Measurements from ENCODE around the gene SUN1.
"Not testable (repeated sequence)": the region's sequence is repeated elsewhere in the genome, so short reads cannot be mapped to it uniquely, and the experiment has no call there.

Gene SUN1, protein sequence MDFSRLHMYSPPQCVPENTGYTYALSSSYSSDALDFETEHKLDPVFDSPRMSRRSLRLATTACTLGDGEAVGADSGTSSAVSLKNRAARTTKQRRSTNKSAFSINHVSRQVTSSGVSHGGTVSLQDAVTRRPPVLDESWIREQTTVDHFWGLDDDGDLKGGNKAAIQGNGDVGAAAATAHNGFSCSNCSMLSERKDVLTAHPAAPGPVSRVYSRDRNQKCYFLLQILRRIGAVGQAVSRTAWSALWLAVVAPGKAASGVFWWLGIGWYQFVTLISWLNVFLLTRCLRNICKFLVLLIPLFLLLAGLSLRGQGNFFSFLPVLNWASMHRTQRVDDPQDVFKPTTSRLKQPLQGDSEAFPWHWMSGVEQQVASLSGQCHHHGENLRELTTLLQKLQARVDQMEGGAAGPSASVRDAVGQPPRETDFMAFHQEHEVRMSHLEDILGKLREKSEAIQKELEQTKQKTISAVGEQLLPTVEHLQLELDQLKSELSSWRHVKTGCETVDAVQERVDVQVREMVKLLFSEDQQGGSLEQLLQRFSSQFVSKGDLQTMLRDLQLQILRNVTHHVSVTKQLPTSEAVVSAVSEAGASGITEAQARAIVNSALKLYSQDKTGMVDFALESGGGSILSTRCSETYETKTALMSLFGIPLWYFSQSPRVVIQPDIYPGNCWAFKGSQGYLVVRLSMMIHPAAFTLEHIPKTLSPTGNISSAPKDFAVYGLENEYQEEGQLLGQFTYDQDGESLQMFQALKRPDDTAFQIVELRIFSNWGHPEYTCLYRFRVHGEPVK

DNA sequence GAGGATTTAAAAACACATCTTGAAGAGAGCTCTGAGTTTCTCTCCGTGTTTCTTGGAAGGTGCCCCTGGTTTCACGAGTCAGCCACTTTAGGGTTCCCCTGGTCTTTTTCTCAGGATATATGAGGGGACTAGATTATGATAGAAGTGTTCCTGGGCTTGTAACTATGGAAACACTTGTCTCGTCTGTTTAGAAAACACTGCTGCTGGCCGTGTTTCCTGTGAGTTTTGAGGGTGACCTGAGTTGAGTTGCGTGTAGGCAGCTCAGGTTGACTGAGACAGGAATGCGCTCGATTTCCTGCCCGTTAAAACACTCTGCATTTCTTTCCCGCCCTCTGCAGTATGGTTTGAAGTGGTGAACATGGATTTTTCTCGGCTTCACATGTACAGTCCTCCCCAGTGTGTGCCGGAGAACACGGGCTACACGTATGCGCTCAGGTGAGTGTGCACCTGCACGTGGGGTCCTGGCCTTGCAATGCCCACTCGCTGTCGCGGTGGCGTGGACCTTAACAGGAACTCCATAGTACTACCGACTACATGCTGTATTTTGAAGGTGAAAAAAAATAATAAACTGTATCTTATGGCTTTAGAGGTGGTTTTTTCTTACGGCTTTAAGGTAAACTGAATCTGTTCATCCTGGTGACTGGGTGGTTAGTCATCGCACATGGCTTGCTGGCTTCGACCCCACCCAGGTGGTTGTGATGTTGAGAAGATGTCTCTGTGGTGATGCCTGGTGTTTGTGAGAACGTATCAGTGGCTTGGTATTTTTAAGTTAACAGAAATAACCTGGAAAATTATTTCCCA is at the start of gene SUN1:
TSS of gene SUN1 (plus strand) at position 310 of the 801 bp plus-strand sequence. CDS start at position 359, 49 bp downstream.
- no peak for FAIRE-seq

DNA sequence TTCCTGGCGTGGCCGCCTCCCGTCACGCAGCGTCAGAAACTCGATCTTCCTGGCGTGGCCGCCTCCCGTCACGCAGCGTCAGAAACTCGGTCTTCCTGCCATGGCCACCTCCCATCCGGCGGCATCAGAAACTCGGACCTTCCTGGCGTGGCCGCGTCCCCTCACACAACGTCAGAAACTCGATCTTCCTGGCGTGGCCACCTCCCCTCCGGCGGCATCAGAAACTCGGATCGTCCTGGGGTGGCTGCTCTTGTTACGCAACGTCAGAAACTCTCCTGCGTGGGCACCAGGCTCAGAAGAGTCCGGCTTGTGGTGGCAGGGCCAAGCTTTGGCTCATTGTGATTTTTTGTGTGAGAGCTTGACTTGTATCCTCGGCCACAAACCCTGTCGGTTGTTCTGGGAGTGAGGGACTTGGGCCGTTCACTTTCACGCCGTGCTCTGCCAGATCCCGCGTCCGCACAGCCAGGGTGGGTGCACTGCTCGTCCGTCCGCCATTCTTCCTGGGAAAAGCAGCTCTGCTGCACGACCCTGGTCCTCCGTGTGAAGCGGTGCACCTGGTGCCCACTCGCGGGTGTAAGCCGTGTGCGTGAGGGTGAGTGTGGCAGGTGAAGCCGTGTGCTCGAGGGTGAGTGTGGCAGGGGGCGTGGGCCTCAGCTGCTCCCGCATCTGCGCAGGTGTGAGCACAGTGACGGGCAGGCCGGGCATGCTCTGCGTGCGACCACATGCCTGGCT is 49.4 kb upstream of the SUN1 start:
- no peak for FAIRE-seq

DNA sequence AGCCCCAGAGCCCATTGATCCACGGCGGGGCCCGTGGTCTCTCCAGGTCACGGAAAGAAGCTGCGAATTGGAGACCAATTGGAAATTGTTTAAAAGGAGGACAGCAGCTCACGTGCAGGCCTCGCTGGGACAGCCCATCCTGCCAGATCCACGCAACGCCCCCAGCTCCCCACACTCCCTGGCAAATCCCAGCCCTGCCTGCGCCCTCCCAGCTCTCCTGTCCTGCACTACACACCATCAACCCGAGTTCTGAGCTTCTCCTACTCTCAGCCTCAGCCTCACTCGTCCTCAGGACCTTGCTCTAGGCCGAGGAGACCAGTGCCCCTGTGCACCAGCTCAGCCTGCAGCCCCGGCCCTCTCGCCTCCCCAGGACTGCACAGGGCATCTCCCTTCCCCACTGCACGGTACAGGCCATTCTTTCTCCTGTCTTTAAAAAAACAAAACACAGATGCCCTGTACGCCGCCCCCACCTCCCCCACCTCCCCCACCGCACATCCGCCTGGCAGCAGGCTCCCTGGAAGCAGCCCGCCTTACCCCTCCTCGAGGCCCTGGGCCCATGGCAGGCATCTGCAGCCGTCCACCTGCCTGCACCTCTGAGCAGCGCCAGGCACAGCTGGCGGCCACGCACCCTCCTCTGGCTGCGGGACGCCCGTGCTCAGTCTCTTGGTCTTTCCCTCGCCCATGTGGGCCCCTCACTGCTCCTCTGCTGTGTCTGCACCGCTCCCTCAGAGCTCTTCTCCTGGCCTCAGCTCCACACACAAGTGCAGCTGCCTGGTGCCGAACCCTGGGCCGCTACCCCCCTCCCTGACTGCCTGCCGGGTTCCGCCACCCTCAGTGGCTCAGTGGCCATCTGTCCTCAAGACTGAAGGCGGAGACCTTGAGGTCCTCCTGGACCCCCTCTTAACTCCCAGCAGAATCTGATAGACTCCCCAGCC is 48.5 kb upstream of the SUN1 start:
- FAIRE-seq: no peak

DNA sequence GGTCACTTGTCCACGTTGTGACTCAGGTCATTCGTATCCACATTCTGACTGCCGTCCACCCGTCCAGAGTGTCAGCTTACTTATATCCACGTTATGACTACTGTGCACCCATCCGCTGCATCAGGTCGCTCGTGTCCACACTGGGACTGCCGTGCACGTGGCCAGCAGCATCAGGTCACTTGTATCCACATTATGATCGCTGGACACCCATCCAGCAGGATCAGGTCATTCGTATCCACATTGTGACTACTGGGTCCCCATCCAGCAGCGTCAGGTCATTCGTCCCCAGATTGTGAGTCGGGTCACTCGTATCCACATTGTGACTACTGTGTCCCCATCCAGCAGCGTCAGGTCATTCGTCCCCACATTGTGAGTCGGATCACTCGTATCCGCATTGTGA is 47.3 kb upstream of the SUN1 start:
- no peak for FAIRE-seq

DNA sequence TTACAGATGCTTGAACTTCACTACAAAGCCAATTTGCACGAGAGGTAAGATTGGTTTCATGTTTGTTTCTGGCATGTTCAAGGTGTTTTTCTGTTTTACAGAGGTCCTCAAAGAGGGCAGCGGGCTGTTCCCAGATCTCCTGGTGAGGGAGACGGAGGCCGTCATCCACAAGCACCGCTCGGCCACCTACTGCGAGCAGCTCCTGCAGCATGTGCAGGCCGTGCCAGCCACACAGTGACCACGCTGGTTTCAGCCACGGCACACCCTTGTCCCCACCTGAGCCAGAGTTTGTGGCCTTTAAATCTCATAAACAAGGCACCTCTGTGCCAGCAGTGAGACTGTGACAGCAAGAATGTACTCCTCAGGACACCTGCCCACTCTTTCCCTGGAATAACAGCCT is 46.9 kb upstream of the SUN1 start:
- FAIRE-seq: no peak

DNA sequence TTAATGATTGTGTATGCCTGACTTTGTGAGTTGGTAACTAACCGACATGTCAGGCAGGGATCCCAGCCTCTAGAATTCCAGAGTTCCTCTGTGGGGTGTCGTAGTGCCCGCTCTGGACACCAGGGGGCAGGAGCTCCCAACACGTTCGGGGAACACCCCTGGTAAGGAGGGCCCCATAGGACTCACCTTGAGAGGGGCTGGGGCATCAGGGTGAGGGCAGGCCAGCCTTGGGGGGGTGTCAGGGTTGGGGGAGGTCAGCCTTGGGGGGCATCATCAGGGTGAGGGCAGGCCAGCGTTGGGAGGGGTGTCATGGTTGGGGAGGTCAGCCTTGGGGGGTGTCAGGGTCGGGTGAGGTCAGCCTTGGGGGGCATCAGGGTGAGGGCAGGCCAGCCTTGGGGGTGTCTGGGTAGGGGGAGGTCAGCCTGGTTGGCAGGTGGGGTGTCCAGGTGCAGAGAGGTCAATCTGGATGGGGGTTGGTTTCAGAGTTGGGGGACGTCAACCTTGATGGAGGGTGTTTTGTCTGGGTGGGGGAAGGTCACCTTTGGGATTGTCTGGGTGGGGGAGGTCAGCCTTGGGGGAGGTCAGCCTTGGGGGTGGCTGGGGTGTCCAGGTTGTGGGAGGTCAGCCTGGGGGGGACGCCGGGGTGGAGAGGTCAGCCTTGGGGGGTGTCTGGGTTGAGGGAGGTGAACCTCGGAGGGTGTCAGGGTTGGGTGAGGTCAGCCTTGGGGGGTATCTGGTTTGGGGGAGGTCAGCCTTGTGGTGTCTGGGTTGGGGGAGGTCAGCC is 45.6 kb upstream of the SUN1 start:
- no peak for FAIRE-seq

DNA sequence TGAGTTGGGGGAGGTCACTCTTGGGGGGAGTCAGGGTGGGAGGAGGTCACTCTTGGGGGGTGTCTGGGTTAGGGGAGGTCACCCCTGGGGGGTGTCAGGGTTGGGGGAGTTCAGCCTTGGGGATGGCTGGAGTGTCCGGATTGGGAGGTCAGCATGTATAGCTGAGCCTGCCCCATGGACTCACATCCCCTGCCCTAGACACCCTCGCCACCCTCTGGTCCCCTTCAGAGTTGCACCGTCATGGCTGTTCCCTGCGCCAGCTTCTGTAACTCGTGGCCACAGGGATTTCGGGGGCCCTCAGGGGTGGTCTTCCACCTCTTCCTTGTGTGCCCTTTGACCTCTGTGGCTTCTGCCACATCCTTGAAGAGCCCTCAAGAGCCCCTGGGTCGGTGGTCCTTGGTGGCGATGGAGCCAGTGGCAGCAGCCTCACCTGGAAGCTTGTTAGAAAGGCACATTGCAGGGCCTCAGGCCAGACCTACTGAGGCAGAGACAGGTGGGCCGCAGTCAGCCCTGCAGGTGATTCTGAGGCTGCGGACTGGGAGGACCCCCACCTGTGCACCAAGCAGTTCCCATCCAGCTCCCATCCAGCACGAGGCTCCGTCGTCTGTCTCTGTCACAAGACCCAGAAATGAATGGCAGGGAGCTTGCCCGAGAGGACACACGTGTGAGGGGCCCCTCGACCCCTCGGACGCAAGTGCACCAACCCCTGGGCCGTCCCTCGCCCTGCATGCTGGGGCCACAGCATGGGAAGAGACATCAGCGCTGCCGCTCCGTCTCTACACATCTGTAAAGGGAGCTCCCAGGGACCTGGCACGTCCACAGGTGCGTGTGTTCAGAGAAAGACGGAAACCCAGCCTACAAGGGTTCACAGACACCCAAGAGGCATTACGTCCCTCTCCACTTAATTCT is 44.7 kb upstream of the SUN1 start:
- no peak for FAIRE-seq

DNA sequence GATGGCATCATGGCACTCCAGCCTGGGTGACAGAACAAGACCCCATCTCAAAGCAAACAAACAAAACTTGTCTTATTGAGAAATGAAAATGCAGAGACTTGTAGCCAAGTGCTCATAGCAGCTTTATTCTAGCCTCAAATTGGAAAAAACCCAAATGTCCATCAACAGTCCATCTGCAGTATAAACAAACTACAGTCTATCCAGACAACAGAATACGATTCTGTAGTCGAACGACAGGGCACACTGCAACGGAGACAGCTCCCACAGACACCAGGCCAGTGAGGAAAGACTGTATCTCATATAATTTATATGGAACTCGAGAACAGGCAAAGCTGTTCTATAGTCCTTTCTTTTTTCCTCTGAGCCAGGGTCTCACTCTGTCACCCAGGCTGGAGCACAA is 40.8 kb upstream of the SUN1 start:
- FAIRE-seq: no peak

DNA sequence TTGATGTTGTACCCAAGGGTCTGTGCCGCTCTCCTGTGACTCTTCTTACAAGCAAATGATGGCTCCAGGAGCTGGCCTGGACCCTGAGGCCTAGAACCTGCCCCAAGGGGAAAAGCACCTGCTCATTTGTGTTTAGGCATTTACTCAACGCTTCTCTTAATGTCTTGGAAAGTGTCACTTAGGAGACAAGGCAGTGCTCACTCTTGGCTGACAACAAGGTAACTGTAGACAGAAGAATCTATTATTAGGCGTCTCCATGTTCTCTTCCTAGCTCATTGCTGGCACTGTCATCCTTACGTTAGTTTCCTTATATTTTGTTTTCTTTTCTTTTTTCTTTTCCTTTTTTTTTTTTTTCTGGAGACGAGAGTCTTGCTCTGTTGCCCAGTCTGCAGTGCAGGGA is 38.1 kb upstream of the SUN1 start:
- no peak for FAIRE-seq

DNA sequence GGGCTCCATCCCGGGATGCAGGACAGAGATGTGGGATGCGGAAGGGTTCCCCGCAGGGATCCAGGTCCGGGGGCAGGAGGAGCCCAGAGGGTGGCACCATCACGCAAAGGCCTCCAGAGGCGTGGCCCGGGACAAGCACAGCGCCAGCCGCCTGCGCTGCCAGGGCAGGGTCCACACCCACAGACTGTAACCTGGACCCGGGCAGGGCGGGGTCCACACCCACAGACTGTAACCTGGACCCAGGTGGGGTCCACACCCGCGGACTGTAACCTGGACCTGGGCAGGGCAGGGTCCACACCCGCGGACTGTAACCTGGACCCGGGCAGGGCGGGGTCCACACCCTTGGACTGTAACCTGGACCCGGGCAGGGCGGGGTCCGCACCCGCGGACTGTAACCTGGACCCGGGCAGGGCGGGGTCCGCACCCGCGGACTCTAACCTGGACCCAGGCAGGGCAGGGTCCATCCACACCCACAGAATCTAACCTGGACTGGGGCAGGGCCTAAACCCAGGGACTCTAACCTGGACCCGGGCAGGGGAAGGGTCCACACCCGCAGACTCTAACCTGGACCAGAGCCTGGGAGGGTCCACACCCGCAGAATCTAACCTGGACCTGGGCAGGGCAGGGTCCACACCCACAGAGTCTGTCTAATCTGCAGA is 37.5 kb upstream of the SUN1 start:
- FAIRE-seq: no peak

DNA sequence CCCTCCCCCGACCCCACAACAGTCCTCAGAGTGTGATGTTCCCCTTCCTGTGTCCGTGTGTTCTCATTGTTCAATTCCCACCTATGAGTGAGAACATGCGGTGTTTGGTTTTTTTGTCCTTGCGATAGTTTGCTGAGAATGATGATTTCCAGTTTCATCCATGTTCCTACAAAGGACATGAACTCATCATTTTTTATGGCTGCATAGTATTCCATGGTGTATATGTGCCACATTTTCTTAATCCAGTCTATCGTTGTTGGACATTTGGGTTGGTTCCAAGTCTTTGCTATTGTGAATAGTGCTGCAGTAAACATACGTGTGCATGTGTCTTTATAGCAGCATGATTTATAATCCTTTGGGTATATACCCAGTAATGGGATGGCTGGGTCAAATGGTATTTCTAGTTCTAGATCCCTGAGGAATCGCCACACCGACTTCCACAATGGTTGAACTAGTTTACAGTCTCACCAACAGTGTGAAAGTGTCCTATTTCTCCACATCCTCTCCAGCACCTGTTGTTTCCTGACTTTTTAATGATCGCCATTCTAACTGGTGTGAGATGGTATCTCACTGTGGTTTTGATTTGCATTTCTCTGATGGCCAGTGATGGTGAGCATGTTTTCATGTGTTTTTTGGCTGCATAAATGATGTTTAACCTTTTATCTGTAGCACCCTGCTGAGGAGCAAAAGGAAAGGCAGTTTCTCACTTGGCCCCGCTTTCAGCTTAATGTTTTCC is 35.7 kb upstream of the SUN1 start:
- not testable (repeated sequence) for FAIRE-seq

DNA sequence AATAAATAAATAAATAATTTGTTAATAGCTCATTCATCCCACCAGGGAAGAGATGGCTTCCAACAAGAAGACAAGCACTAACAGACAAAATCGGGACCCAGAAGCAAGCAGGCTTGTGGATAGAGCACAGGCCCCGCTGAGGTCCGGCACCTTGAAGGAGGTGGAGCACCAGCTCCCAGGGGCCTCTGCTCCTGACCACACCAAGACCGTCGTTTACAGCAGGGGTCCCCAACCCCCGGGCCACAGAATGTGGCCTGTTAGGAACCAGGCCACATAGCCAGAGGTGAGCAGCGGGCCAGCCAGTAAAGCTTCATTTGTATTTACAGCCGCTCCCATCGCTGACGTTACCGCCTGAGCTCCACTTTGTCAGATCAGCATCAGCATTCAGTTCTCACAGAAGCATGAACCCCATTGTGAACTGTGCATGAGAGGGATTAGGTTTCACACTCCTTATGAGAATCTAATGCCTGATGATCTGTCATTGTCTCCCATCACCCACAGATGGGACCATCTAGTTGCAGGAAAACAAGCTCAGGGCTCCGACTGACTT is 33.3 kb upstream of the SUN1 start:
- FAIRE-seq: no peak

DNA sequence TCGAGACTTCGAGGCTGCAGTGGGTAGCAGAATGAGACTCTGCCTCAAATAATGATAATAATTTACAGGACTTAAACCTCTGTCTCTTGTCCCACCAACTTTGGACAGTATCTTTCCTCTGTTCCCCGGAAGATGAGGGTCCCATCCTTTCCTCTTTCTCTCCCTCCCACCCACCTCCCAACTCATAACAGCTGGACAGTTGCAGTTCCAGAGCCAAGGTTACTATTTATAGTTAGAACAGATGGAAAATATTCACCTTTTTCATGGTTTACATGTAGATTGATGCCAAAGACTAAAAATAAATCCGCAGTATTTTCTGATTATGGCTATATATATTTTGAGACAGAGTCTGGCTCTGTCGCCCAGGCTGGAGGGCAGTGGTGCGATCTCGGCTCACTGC is 31.6 kb upstream of the SUN1 start:
- no peak for FAIRE-seq

DNA sequence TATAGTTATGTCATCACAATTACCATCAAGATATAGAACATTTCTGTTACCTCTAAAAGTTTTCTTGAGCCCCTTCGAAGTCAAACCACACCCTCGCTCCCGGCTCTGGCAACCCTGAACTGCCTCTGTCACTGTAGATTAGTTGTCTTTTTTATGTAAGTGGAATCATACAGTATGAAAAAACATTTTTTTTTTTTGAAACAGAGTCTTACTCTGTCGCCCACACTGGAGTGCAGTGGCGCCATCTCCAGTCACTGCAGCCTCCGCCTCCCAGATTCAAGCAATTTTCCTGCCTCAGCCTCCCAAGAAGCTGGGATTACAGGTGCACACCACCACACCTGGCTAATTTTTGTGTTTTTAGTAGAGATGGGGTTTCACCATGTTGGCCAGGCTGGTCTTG is 30.9 kb upstream of the SUN1 start:
- FAIRE-seq: not testable (repeated sequence)

DNA sequence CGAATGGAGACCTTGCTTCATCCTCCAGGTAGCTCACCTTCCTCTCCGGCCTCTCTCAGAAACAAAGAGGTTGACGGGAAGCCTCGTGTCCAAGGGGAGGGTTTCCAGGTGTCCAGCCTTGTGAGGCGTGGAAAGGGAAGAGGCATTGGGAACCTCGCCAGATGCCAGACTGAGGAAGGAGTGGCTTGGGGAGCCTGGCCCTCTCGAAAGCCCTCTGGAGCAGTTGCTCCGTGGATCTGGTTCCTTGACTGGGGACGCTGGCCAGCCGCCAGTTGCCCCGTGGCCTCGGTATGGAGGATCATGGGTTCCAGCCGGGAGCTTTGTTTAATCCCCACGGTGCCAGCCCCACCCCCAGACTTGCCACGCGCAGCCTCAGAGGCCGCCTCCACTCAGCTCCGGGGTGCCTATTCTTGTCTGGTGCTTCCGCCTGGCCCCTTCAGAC is 30.3 kb upstream of the SUN1 start:
- FAIRE-seq: no peak

DNA sequence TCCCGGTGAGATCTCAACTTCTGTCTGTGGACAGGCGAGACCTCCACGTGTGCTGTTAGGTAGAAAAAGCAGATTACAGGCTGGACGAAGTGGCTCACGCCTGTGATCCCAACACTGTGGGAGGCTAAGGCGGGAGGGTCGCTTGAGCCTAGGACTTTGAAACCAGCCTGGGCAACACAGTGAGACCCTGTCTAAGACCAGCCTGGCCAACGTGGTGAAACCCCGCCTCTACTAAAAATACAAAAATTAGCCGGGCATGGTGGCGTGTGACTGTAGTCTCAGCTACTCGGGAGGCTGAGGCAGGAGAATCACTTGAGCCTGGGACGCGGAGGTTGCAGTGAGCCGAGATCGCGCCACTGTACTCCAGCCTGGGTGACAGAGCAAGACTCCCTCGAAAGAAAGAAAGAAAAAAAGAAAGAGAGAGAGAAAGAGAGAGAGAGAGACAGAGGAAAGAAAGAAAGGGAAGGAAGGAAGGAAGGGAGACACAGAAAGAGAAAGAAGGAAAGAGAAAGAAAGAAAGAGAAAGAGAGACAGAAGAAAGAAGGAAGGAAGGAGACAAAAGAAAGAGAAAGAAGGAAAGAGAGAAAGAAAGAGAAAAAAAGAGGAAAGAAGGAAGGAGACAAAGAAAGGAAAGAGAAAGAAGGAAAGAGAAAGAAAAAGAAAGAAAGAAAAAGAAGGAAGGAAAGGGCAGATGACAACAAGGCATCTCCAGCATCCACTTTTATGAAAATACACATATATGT is 29.6 kb upstream of the SUN1 start:
- FAIRE-seq: no peak

DNA sequence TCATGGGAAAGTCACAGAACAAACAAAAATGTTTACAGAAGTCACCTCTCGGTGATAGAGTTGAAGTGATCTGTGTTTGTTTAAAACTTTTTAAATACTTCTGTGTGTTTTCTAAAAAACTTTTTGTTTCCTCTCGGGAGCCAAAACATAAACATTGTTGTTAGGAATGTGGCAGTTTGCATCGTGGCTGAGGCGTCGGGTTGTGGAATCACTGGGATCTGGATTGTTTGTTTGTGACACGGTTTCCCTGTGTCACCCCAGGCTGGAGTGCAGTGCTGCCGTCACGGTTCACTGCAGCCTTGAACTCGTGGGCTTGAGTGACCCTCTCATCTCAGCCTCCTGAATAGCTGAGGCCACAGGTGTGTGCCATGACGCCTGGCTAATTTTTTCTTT is 29.0 kb upstream of the SUN1 start:
- FAIRE-seq: peak; percentile 64
